KMS-11 (cell line): ENCODE results near the gene GRIA1.

Experiments
- H2AFZ ChIP-seq: fragments of 200-600 bp; sonication (generic); 2 replicates; pipeline ENCODE4 v1.6.1; 2016; ENCODE audit warnings: antibody characterized with exemption, mixed run types, low read depth
- H3K27ac ChIP-seq: fragments of 200-600 bp; sonication (generic); 2 replicates; pipeline ENCODE4 v1.6.1; 2016; ENCODE audit warnings: mild to moderate bottlenecking, mixed run types
- H3K27me3 ChIP-seq: fragments of 200-600 bp; sonication (generic); 2 replicates; pipeline ENCODE4 v1.6.1; 2017; ENCODE audit warnings: mild to moderate bottlenecking, low read depth, mixed run types, moderate library complexity; ENCODE audit not compliant: insufficient read depth
- H3K36me3 ChIP-seq: fragments of 200-600 bp; sonication (generic); 2 replicates; pipeline ENCODE4 v1.6.1; 2017; ENCODE audit warnings: mild to moderate bottlenecking, mixed run types; ENCODE audit not compliant: insufficient read depth
- H3K4me1 ChIP-seq: fragments of 200-600 bp; sonication (generic); 2 replicates; pipeline ENCODE4 v1.6.1; 2016; ENCODE audit warnings: mild to moderate bottlenecking, low read depth, mixed run types; ENCODE audit not compliant: poor library complexity, severe bottlenecking
- H3K4me2 ChIP-seq: fragments of 200-600 bp; sonication (generic); 2 replicates; pipeline ENCODE4 v1.7.0; 2016; ENCODE audit warnings: mild to moderate bottlenecking, mixed run types
- H3K4me3 ChIP-seq: fragments of 200-600 bp; sonication (generic); IDR thresholded peaks from 2 replicates; pipeline ENCODE4 v1.6.1; 2017; ENCODE audit warnings: low read depth, low read length, mixed read lengths; ENCODE audit not compliant: insufficient read depth
- H3K79me2 ChIP-seq: fragments of 200-600 bp; sonication (generic); 2 replicates; pipeline ENCODE4 v1.6.1; 2016; ENCODE audit warnings: low read depth, mixed run types; ENCODE audit not compliant: insufficient read depth
- H3K9ac ChIP-seq: fragments of 200-600 bp; sonication (generic); 2 replicates; pipeline ENCODE4 v1.6.1; 2016; ENCODE audit warnings: mild to moderate bottlenecking, mixed run types
- H4K20me1 ChIP-seq: fragments of 200-600 bp; sonication (generic); 2 replicates; pipeline ENCODE4 v1.6.1; 2016; ENCODE audit warnings: mild to moderate bottlenecking, mixed run types; ENCODE audit not compliant: insufficient read depth
- CTCF ChIP-seq: fragments of 200-600 bp; sonication (generic); conservative IDR thresholded peaks from 2 replicates; pipeline ENCODE4 v1.6.1; 2017; ENCODE audit warnings: low read depth, mild to moderate bottlenecking, antibody characterized with exemption, low read length, moderate library complexity, mixed read lengths

The GRIA1 gene

GRCh38 chr5:153791339-153791738 lies 300.9 kb downstream of the GRIA1 start:
- H3K4me2 ChIP-seq = no peak overlapping the region
- no peaks in the 10 kb centered on the region for H3K4me1 ChIP-seq
- H3K27me3 ChIP-seq = no peaks in the 10 kb centered on the region
- TF ChIP-seq CTCF = no peak
- H3K36me3 ChIP-seq = no peaks in the 10 kb centered on the region
- H3K9ac ChIP-seq = no peak overlapping the region
- no peaks in the 10 kb centered on the region for H3K79me2 ChIP-seq
- H3K27ac ChIP-seq = no peak overlapping the region
- no peaks in the 10 kb centered on the region for H4K20me1 ChIP-seq
- H2AFZ ChIP-seq = no peak overlapping the region
- H3K4me3 ChIP-seq = no peak overlapping the region

DNA sequence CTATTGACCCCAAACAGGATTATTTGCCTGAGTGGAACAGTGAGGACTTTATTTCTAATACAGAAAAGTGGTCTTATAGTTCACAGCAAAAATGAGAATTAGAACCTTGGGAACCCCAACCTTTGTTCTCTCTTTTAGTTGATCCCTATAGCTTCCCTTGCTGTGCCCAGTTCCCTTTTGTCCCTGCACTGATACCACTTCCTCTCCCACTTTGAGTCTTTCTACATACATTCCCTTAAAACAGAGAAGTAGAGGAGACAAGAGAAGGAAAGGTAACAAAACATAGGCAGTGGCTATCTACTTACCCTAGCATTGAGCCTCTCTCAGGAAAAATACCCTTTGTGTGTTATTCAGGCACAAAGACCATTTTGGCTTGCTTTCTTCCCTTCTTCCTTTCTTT lies 301.8 kb downstream of the GRIA1 start:
- no peak for TF ChIP-seq CTCF
- H2AFZ ChIP-seq = no peak overlapping the region

GRCh38 chr5:153793699-153794098 lies 303.2 kb downstream of the GRIA1 start:
- H3K27me3 ChIP-seq = no peaks in the 10 kb centered on the region
- H3K4me2 ChIP-seq = no peak overlapping the region
- H3K27ac ChIP-seq = no peak overlapping the region
- TF ChIP-seq CTCF = no peak
- no peaks in the 10 kb centered on the region for H4K20me1 ChIP-seq
- H3K36me3 ChIP-seq = no peaks in the 10 kb centered on the region
- no peaks in the 10 kb centered on the region for H3K79me2 ChIP-seq
- no peak overlapping the region for H2AFZ ChIP-seq
- no peak overlapping the region for H3K9ac ChIP-seq
- no peaks in the 10 kb centered on the region for H3K4me1 ChIP-seq
- H3K4me3 ChIP-seq = no peak overlapping the region

More for the DNA sequence above, 301.8 kb downstream of the GRIA1 start:
- Histone ChIP-seq H3K4me2 (no peak overlapping the region), H3K9ac (no peak overlapping the region), H3K4me3 (no peak overlapping the region), H3K27ac (no peak overlapping the region), H3K27me3 (no peaks in the 10 kb centered on the region), H3K79me2 (no peaks in the 10 kb centered on the region), H3K4me1 (no peaks in the 10 kb centered on the region), H4K20me1 (no peaks in the 10 kb centered on the region), H3K36me3 (no peaks in the 10 kb centered on the region)

DNA sequence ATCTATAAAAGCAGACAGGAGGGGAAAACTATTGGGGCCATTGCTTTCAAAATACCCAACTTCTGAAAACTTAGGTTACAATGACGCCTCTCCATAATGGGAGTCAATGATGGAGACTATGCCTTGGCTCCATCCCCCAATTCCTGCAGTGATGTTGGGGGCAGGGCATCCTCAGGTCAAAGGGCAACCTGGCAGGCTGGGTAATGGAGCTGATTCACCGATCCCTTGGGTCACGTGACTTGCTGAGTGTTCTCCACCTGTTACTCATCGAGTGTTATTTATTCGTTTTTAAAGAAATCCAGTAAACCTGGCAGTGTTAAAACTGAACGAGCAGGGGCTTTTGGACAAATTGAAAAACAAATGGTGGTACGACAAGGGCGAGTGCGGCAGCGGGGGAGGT lies 303.9 kb downstream of the GRIA1 start:
- Histone ChIP-seq H2AFZ (no peak overlapping the region), H4K20me1 (no peaks in the 10 kb centered on the region), H3K36me3 (no peaks in the 10 kb centered on the region), H3K27me3 (no peaks in the 10 kb centered on the region), H3K79me2 (no peaks in the 10 kb centered on the region), H3K4me1 (no peaks in the 10 kb centered on the region), H3K4me2 (no peak overlapping the region), H3K9ac (no peak overlapping the region), H3K27ac (no peak overlapping the region), H3K4me3 (no peak overlapping the region)
- no peak for TF ChIP-seq CTCF
